Chondrocyte (in vitro differentiated cells): Measurements from ENCODE around the gene SFXN5. TPM values are rescaled to one million over a fixed set of nuclear protein-coding genes. Genes with fewer than 3 reads are reported as not detected.

Experiments used
- DNase-seq: peaks from one replicate; pipeline ENCODE4 v3.0.0; 2021; ENCODE audit warnings: mixed read lengths, low spot score
- H3K27ac Mint-ChIP-seq: one replicate; pipeline ENCODE4 v1.8.0; 2021; ENCODE audit warnings: mild to moderate bottlenecking, moderate library complexity, mixed read lengths; ENCODE audit not compliant: unreplicated experiment
- H3K27me3 Mint-ChIP-seq: 2 replicates; pipeline ENCODE4 v1.8.0; 2021; ENCODE audit warnings: low read depth, mixed read lengths
- H3K36me3 Mint-ChIP-seq: 2 replicates; pipeline ENCODE4 v1.8.0; 2021; ENCODE audit warnings: low read depth, mixed read lengths
- H3K4me1 Mint-ChIP-seq: 2 replicates; pipeline ENCODE4 v1.8.0; 2021; ENCODE audit warnings: low read depth, mild to moderate bottlenecking, mixed read lengths
- H3K4me3 Mint-ChIP-seq: one replicate; pipeline ENCODE4 v1.8.0; 2021; ENCODE audit warnings: mild to moderate bottlenecking, moderate library complexity, mixed read lengths; ENCODE audit not compliant: unreplicated experiment
- H3K9me3 Mint-ChIP-seq: 2 replicates; pipeline ENCODE4 v1.8.0; 2021; ENCODE audit warnings: low read depth, mixed read lengths
- total RNA-seq: library from RNA; stranded (reverse); gene quantifications from 3 replicates; pipeline ENCODE4 v1.2.1, GENCODE V29; 2021
- TF ChIP-seq, protein P1 (sequence below): fragments of 200-600 bp; sonication (generic); IDR thresholded peaks from 2 replicates; pipeline ENCODE4 v1.5.0; 2021; ENCODE audit warnings: antibody characterized with exemption, mild to moderate bottlenecking, moderate library complexity

The SFXN5 gene
- total RNA-seq, 1 donor from 2014 or later: 10.6 TPM

DNA sequence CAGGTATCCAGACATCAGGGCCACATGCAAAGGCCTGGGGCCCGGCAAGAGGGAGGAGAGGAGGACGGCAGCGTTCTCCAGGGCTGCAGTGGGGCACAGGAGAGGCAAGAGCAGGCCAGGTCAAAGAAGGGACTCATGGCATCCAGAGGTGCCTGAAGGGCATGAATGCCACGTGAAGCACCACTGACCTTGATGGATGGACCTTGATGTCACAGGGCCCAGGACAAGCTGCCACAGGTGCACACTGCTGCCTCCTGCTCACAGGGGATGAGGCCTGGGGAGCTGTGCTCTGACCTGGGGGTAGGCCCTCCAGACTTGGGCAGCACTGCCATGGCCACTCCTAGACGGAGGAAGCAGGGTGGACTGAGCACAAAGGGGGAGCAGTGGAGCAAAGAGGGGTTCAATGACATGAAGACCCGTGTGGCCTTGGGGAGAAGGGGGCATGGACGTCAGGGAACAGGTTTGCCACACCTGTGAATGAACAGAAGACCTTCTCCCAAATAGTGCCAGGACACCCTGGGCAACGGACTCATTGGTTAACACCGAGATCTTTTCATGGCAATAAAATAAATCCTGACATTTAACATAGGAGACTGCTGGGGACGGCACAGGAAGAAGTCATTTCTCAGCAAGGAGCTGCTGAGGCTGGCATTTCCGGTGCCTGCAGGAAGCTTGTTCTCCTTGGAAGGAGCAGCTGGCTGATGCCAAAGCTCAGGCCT is 88.6 kb downstream of the SFXN5 start:
- Mint-ChIP-seq H3K27ac (no peak overlapping the region), H3K4me1 (no peaks in the 10 kb centered on the region)

DNA sequence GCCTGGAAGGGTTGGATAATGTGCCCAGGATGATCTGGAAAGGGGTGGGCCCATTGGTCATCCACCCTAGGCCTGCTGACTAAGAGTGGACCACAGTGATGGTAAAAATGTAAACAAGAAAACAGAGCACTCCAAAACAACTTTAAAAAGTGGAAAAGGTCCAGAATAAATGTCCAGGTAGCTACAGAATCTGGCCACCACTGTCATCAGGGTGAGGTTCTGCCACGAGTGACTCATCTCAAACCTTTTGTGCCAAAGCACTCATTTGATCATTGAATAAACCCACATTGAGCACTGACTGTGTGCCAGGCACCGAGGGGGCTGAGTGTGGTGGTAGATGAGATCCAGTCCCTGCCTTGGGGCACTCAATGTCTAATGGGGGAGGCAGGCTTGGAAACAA is 89.3 kb downstream of the SFXN5 start:
- no peaks in the 10 kb centered on the region for H3K9me3 Mint-ChIP-seq
- no peaks in the 10 kb centered on the region for H3K4me1 Mint-ChIP-seq
- no peaks in the 10 kb centered on the region for H3K27me3 Mint-ChIP-seq
- H3K4me3 Mint-ChIP-seq: no peak overlapping the region
- peaks cover 8% of the 10 kb centered on the region for H3K36me3 Mint-ChIP-seq
- DNase-seq: no peak
- no peak overlapping the region for H3K27ac Mint-ChIP-seq
- TF ChIP-seq, protein P1, sequence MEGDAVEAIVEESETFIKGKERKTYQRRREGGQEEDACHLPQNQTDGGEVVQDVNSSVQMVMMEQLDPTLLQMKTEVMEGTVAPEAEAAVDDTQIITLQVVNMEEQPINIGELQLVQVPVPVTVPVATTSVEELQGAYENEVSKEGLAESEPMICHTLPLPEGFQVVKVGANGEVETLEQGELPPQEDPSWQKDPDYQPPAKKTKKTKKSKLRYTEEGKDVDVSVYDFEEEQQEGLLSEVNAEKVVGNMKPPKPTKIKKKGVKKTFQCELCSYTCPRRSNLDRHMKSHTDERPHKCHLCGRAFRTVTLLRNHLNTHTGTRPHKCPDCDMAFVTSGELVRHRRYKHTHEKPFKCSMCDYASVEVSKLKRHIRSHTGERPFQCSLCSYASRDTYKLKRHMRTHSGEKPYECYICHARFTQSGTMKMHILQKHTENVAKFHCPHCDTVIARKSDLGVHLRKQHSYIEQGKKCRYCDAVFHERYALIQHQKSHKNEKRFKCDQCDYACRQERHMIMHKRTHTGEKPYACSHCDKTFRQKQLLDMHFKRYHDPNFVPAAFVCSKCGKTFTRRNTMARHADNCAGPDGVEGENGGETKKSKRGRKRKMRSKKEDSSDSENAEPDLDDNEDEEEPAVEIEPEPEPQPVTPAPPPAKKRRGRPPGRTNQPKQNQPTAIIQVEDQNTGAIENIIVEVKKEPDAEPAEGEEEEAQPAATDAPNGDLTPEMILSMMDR: no peak

More for the DNA sequence above, 88.6 kb downstream of the SFXN5 start:
- Mint-ChIP-seq H3K27me3 (no peaks in the 10 kb centered on the region), H3K9me3 (no peaks in the 10 kb centered on the region), H3K36me3 (peaks cover 8% of the 10 kb centered on the region), H3K4me3 (no peak overlapping the region)
- TF ChIP-seq, protein P1: no peak
- DNase-seq: peak; percentile 62

DNA sequence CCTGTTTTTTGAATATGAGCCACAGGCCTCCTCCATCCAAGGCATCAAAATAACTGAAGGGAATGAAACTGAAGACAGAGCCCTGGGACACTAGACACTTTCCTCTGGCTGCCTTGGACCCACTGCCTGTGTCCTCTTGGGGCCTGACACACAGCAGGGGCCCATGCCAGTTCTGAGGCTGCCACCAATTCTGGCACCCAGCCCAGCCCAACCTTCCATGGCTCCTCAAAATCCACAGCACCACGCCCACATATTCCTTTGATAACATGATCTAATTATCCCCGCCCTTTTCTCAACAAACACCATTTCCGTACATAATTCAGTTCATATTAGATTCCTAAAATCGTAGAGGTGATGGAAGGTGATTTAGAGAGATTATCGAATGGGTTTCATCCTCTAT is 90.0 kb downstream of the SFXN5 start:
- Mint-ChIP-seq H3K27ac (no peak overlapping the region), H3K36me3 (peaks cover 8% of the 10 kb centered on the region), H3K9me3 (no peaks in the 10 kb centered on the region), H3K27me3 (no peaks in the 10 kb centered on the region), H3K4me1 (no peaks in the 10 kb centered on the region), H3K4me3 (no peak overlapping the region)
- TF ChIP-seq, protein P1: no peak
- peak; percentile 42 for DNase-seq

DNA sequence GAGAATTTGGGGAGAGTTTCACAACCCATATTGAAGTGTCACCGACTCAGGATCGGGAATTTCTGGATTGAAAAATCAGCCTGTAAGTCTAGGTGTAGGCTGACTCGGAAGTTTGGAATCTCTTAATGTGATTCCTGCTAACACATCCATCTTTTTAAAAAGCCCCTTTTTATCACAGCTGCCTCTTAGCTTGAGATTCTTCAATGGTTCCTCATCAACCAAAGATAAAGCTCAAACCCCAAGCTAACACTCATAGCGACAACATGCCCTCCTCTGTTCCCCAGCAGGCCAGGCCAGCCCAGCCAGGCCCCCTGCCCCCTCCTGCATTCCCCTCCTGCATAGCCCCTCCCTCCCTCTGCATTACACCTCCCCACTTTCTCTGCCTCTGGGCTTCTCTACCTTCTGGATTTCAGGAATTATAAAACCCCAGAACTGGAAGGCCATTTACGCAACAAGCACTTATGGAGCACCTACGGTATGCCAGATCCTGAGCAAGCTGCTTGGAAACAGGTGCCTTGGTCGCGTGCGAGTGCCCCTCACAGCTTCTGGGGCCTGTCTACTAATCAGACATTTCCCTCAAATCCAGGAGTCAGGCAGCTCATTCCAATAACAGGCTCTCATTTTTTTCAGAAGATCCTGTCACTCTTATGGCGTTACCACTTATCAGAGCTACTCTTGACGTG is 90.8 kb downstream of the SFXN5 start:
- TF ChIP-seq, protein P1: no peak

DNA sequence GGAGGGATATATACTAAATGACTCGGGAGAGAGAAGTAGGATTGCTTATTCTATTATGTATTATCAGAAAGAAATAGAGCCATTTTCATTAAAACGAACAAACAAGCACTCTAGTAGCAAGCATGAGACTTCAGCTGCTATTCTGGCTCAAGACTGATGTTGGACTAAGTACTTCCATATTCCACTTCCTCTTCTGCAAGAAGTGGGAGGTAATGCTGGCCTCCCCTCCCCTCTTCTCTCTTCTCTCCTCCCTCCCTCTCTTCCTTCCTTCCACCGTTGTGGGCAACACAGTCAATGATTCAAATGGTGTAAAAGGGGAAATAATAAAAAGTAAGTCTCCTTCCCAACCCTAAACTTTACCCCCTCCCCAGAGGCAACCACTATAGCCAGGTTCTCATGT is 91.6 kb downstream of the SFXN5 start:
- Mint-ChIP-seq H3K4me3 (no peak overlapping the region), H3K27ac (no peak overlapping the region), H3K9me3 (no peaks in the 10 kb centered on the region), H3K36me3 (peaks cover 8% of the 10 kb centered on the region), H3K27me3 (no peaks in the 10 kb centered on the region), H3K4me1 (no peaks in the 10 kb centered on the region)
- TF ChIP-seq, protein P1: no peak
- DNase-seq: no peak

More for the DNA sequence above, 90.8 kb downstream of the SFXN5 start:
- DNase-seq: peak; percentile 32
- H3K27me3 Mint-ChIP-seq: no peaks in the 10 kb centered on the region
- peaks cover 8% of the 10 kb centered on the region for H3K36me3 Mint-ChIP-seq
- H3K27ac Mint-ChIP-seq: no peak overlapping the region
- no peaks in the 10 kb centered on the region for H3K9me3 Mint-ChIP-seq
- H3K4me3 Mint-ChIP-seq: no peak overlapping the region
- no peaks in the 10 kb centered on the region for H3K4me1 Mint-ChIP-seq
